KMS-11 (cell line): Measurements from ENCODE around the gene PTGER3.

Experiments used
- H2AFZ ChIP-seq: fragments of 200-600 bp; sonication (generic); 2 replicates; pipeline ENCODE4 v1.6.1; 2016; ENCODE audit warnings: antibody characterized with exemption, mixed run types, low read depth
- H3K27ac ChIP-seq: fragments of 200-600 bp; sonication (generic); 2 replicates; pipeline ENCODE4 v1.6.1; 2016; ENCODE audit warnings: mild to moderate bottlenecking, mixed run types
- H3K27me3 ChIP-seq: fragments of 200-600 bp; sonication (generic); 2 replicates; pipeline ENCODE4 v1.6.1; 2017; ENCODE audit warnings: mild to moderate bottlenecking, low read depth, mixed run types, moderate library complexity; ENCODE audit not compliant: insufficient read depth
- H3K36me3 ChIP-seq: fragments of 200-600 bp; sonication (generic); 2 replicates; pipeline ENCODE4 v1.6.1; 2017; ENCODE audit warnings: mild to moderate bottlenecking, mixed run types; ENCODE audit not compliant: insufficient read depth
- H3K4me1 ChIP-seq: fragments of 200-600 bp; sonication (generic); 2 replicates; pipeline ENCODE4 v1.6.1; 2016; ENCODE audit warnings: mild to moderate bottlenecking, low read depth, mixed run types; ENCODE audit not compliant: poor library complexity, severe bottlenecking
- H3K4me2 ChIP-seq: fragments of 200-600 bp; sonication (generic); 2 replicates; pipeline ENCODE4 v1.7.0; 2016; ENCODE audit warnings: mild to moderate bottlenecking, mixed run types
- H3K4me3 ChIP-seq: fragments of 200-600 bp; sonication (generic); IDR thresholded peaks from 2 replicates; pipeline ENCODE4 v1.6.1; 2017; ENCODE audit warnings: low read depth, low read length, mixed read lengths; ENCODE audit not compliant: insufficient read depth
- H3K79me2 ChIP-seq: fragments of 200-600 bp; sonication (generic); 2 replicates; pipeline ENCODE4 v1.6.1; 2016; ENCODE audit warnings: low read depth, mixed run types; ENCODE audit not compliant: insufficient read depth
- H3K9ac ChIP-seq: fragments of 200-600 bp; sonication (generic); 2 replicates; pipeline ENCODE4 v1.6.1; 2016; ENCODE audit warnings: mild to moderate bottlenecking, mixed run types
- H4K20me1 ChIP-seq: fragments of 200-600 bp; sonication (generic); 2 replicates; pipeline ENCODE4 v1.6.1; 2016; ENCODE audit warnings: mild to moderate bottlenecking, mixed run types; ENCODE audit not compliant: insufficient read depth
- TF ChIP-seq, protein P1 (sequence below): fragments of 200-600 bp; sonication (generic); conservative IDR thresholded peaks from 2 replicates; pipeline ENCODE4 v1.6.1; 2017; ENCODE audit warnings: low read depth, mild to moderate bottlenecking, antibody characterized with exemption, low read length, moderate library complexity, mixed read lengths

PTGER3 gene

DNA sequence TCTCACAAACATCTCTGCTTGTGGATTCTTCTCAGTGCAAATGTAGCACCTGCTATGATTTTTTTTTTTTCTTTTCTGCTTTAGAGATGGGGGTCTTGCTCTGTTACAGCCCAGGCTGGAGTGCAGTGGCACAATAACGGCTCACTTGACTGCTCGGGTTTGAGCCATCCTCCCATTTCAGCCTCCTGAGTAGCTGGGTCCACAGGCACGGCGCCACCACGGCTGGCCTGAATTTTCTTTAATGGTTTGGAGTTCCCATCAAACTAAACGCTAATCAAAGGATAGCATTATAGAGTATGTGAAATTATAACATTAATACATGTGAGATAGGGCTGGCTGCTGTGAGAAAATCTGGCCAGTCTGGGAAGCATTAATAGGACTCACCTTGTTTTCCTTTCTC lies 7.2 kb upstream of the PTGER3 start:
- no peak overlapping the region for H3K9ac ChIP-seq
- no peaks in the 10 kb centered on the region for H3K36me3 ChIP-seq
- no peak overlapping the region for H3K4me2 ChIP-seq
- H4K20me1 ChIP-seq, result no peaks in the 10 kb centered on the region
- TF ChIP-seq, protein P1, sequence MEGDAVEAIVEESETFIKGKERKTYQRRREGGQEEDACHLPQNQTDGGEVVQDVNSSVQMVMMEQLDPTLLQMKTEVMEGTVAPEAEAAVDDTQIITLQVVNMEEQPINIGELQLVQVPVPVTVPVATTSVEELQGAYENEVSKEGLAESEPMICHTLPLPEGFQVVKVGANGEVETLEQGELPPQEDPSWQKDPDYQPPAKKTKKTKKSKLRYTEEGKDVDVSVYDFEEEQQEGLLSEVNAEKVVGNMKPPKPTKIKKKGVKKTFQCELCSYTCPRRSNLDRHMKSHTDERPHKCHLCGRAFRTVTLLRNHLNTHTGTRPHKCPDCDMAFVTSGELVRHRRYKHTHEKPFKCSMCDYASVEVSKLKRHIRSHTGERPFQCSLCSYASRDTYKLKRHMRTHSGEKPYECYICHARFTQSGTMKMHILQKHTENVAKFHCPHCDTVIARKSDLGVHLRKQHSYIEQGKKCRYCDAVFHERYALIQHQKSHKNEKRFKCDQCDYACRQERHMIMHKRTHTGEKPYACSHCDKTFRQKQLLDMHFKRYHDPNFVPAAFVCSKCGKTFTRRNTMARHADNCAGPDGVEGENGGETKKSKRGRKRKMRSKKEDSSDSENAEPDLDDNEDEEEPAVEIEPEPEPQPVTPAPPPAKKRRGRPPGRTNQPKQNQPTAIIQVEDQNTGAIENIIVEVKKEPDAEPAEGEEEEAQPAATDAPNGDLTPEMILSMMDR, result no peak
- no peaks in the 10 kb centered on the region for H3K27me3 ChIP-seq
- no peak overlapping the region for H3K27ac ChIP-seq
- H3K4me1 ChIP-seq, result peaks cover 2% of the 10 kb centered on the region
- H2AFZ ChIP-seq, result no peak overlapping the region
- no peak overlapping the region for H3K4me3 ChIP-seq
- H3K79me2 ChIP-seq, result no peaks in the 10 kb centered on the region

DNA sequence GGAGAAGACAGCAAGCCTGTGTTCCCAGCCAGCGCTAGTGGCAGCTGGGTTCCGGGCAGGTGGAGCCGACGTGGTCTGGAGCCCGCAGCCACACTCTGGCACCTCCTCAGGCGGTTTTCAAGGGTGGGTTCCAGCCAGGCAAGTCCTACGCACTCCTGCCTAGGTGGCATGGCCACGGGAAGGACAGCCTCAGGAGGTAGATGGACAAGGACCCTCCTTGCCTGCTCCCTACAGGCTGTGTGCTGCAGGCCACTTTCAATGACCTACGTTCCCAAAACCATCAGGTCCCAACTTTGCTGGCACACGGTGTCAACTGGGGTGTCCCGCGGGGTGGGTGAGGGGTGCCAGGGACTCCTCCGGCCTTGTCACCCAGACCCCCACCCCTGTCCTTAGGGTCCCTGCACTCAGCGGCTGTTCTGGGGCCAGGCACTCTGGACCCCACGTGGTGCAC lies 6.7 kb upstream of the PTGER3 start:
- TF ChIP-seq, protein P1, result no peak
- H3K4me1 ChIP-seq, result peaks cover 4% of the 10 kb centered on the region
- H3K36me3 ChIP-seq, result no peaks in the 10 kb centered on the region
- no peaks in the 10 kb centered on the region for H3K79me2 ChIP-seq
- no peak overlapping the region for H2AFZ ChIP-seq
- no peaks in the 10 kb centered on the region for H4K20me1 ChIP-seq
- no peak overlapping the region for H3K4me3 ChIP-seq
- H3K9ac ChIP-seq, result no peak overlapping the region
- H3K27ac ChIP-seq, result no peak overlapping the region
- H3K4me2 ChIP-seq, result no peak overlapping the region
- H3K27me3 ChIP-seq, result no peaks in the 10 kb centered on the region

DNA sequence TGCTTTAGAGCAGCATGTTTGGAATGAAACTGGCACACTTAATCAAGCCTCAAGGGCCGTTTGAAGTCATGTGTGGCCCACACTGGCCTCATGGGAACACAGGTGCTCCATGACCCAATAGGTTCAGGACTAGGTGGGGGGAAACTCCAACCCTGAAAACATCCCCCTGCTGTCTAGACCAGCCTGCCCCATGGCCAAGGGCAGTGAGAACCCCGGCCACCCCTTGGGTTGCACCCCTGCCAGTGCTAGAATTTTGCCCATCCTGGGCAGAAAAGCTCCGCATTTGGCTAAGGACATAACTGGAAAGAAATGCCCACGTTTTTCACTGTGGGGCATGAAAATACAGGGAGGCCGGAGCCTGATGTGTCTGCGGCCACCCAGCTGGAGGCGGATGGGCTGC lies 6.1 kb upstream of the PTGER3 start:
- H3K36me3 ChIP-seq, result no peaks in the 10 kb centered on the region
- H3K4me2 ChIP-seq, result no peak overlapping the region
- no peaks in the 10 kb centered on the region for H4K20me1 ChIP-seq
- peaks cover 4% of the 10 kb centered on the region for H3K4me1 ChIP-seq
- H3K4me3 ChIP-seq, result no peak overlapping the region
- H3K9ac ChIP-seq, result no peak overlapping the region
- no peaks in the 10 kb centered on the region for H3K79me2 ChIP-seq
- H2AFZ ChIP-seq, result no peak overlapping the region
- no peaks in the 10 kb centered on the region for H3K27me3 ChIP-seq
- TF ChIP-seq, protein P1, result no peak
- H3K27ac ChIP-seq, result no peak overlapping the region

DNA sequence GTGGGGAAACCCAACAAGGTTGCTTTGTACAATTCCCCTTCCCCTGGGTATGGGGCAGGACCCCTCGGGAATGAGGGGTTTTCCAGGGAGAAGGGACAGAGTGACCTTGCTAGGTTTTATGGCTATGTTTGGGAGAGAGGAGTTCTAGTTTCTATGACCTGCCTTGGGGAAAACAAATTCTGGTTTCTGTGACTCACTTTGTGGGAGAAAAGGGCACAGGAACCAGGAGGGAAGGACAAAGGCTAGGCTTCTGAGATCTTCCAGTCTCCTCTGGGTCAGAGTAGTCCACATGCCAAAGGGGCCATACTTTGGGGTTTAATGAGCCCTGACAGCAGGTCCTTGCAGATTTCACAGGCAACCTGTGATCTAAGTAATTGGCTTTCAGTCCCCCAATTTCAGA lies 5.5 kb upstream of the PTGER3 start:
- Histone ChIP-seq H4K20me1 (no peaks in the 10 kb centered on the region), H3K9ac (no peak overlapping the region), H2AFZ (no peak overlapping the region), H3K36me3 (no peaks in the 10 kb centered on the region), H3K4me3 (no peak overlapping the region), H3K79me2 (no peaks in the 10 kb centered on the region), H3K27ac (no peak overlapping the region), H3K4me2 (no peak overlapping the region), H3K27me3 (no peaks in the 10 kb centered on the region), H3K4me1 (peaks cover 4% of the 10 kb centered on the region)
- TF ChIP-seq, protein P1, result no peak
